Measurements from ENCODE around the gene RHOG. TPM values are rescaled to one million over a fixed set of nuclear protein-coding genes. Genes with fewer than 3 reads are reported as not detected.

RHOG gene
- total RNA-seq, 1 donor from 2014 or later = 43.8 TPM

- DNase-seq (ENCODE audit: low read depth) = peak; percentile 76
- TF ChIP-seq CTCF (conservative IDR thresholded peaks at IDR 0.05; ENCODE audit: low read depth, low read length) = no peak
Measured at GRCh38 chr11:3802011-3802790, 38.6 kb downstream of the RHOG start.

GRCh38 chr11:3799873-3800272 lies 40.9 kb downstream of the RHOG start:
- H3K4me3 ChIP-seq (ENCODE audit: low read depth, low read length) = no peak overlapping the region
- DNase-seq (ENCODE audit: low read depth) = no peak
- TF ChIP-seq CTCF (conservative IDR thresholded peaks at IDR 0.05; ENCODE audit: low read depth, low read length) = no peak

More at GRCh38 chr11:3802011-3802790, 38.6 kb downstream of the RHOG start:
- H3K4me3 ChIP-seq (ENCODE audit: low read depth, low read length) = no peak overlapping the region

GRCh38 chr11:3799143-3799542 lies 41.6 kb downstream of the RHOG start:
- TF ChIP-seq CTCF (conservative IDR thresholded peaks at IDR 0.05; ENCODE audit: low read depth, low read length) = no peak
- H3K4me3 ChIP-seq (ENCODE audit: low read depth, low read length) = no peak overlapping the region
- DNase-seq (ENCODE audit: low read depth) = no peak

GRCh38 chr11:3797329-3798090 lies 43.2 kb downstream of the RHOG start, which contains the start of gene NUP98:
NUP98 (minus strand) TSS chr11:3797554; CDS start chr11:3782117, 15,437 bp downstream.
- peak within 1 kb of the TSS; percentile 98 for H3K4me3 ChIP-seq (ENCODE audit: low read depth, low read length)
- no peak for TF ChIP-seq CTCF (conservative IDR thresholded peaks at IDR 0.05; ENCODE audit: low read depth, low read length)
- peak; percentile 89 for DNase-seq (ENCODE audit: low read depth)

GRCh38 chr11:3796801-3797328 lies 43.9 kb downstream of the RHOG start:
- peak overlapping the region; percentile 98 for H3K4me3 ChIP-seq (ENCODE audit: low read depth, low read length)
- no peak for TF ChIP-seq CTCF (conservative IDR thresholded peaks at IDR 0.05; ENCODE audit: low read depth, low read length)
- no peak for DNase-seq (ENCODE audit: low read depth)

GRCh38 chr11:3796346-3796745 lies 44.4 kb downstream of the RHOG start:
- peak overlapping the region; percentile 98 for H3K4me3 ChIP-seq (ENCODE audit: low read depth, low read length)
- TF ChIP-seq CTCF (conservative IDR thresholded peaks at IDR 0.05; ENCODE audit: low read depth, low read length) = no peak
- DNase-seq (ENCODE audit: low read depth) = no peak
